Uterine smooth muscle cell (primary cell): Measurements from ENCODE around the gene FAM240B. TPM values are rescaled to one million over a fixed set of nuclear protein-coding genes. Genes with fewer than 3 reads are reported as not detected.

Source experiments
- total RNA-seq: library from RNA; depleted of rRNA; stranded (reverse); fragments of >200 nt; gene quantifications from 2 replicates; pipeline ENCODE4 v1.2.3, GENCODE V29; 2014

The FAM240B gene
- not detected in 2 replicates for total RNA-seq

DNA sequence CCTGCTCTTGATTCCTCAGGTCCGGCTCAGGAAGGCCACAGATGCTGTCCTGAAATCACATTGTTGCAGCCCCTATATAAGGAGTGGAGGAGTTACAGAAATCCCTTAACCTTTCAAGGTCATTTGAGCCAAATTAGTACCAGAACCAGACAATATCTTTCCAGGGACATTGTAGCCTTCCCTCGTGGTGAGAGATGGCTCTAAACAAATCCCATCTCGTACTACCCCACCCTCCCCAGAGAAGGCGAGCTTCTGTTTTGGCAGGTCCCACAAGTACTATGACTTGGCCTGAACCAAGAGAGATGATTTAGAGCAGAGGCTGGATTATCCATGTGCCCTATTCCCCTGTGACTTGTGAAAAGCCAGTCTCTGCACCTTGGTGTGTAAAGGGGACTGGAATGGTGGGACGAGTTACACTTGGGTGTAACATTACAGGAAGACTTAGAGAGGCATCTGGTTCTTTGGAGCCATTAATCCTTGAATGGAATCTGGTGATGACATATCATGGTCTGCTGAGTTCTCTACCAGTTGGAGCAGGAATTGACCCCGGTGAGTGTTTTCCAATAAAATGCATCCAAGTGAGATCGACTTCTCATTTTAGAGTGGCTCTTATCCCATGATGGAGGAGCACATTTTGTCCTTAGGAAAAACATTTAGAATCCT is at the start of gene FAM240B:
Gene FAM240B (minus strand): TSS at position 51 of the 663 bp plus-strand sequence. CDS start 16,134 bp downstream, outside the sequence.

Other genes with a start within 250 kb of the FAM240B start
- not detected in 2 replicates for gene ANKRD18A, start 99.5 kb downstream of the FAM240B start, total RNA-seq